ENCODE measurements around the gene NFATC2. TPM values are rescaled to one million over a fixed set of nuclear protein-coding genes. Genes with fewer than 3 reads are reported as not detected.

Gene NFATC2
- total RNA-seq, 2 experiments from 2014 or later: 44.3 to 45.2 TPM

GRCh38 chr20:51423290-51423667, 119.2 kb downstream of the NFATC2 start:
- POLR2A ChIA-PET: interaction anchor here (0.7 to 2.6 kb wide), 8 partner anchors 19 to 208 kb away, joined by 3 to 17 read pairs (median 10); partner anchors contain the start of gene NFATC2
- CTCF ChIA-PET: interaction anchor here (0.7 to 3.3 kb wide), 10 partner anchors 18 to 477 kb away, joined by 3 to 21 read pairs (median 4); no protein-coding TSS in a partner anchor

GRCh38 chr20:51422514-51423289, 119.8 kb downstream of the NFATC2 start:
- ChIA-PET CTCF (interaction anchor here (0.7 to 3.3 kb wide), 10 partner anchors 17 to 477 kb away, joined by 3 to 21 read pairs (median 4); no protein-coding TSS in a partner anchor), POLR2A (interaction anchor here (0.7 to 2.6 kb wide), 8 partner anchors 9 to 208 kb away, joined by 3 to 17 read pairs (median 10); partner anchors contain the start of gene NFATC2)

GRCh38 chr20:51420805-51421204, 121.7 kb downstream of the NFATC2 start:
- ChIA-PET CTCF (interaction anchor here (0.6 kb wide), 1 partner anchor 75 kb away, joined by 3 read pairs; no protein-coding TSS in a partner anchor), POLR2A (no interaction called here)

GRCh38 chr20:51420111-51420510, 122.4 kb downstream of the NFATC2 start:
- ChIA-PET CTCF (no interaction called here), POLR2A (no interaction called here)

- POLR2A ChIA-PET: no interaction called here
- CTCF ChIA-PET: no interaction called here
Measured at GRCh38 chr20:51419646-51420045, 122.9 kb downstream of the NFATC2 start.

- CTCF ChIA-PET: interaction anchor here (1.7 kb wide), 1 partner anchor 86 kb away, joined by 3 read pairs; no protein-coding TSS in a partner anchor
- POLR2A ChIA-PET: no interaction called here
Measured at GRCh38 chr20:51419231-51419630, 123.3 kb downstream of the NFATC2 start.

GRCh38 chr20:51418137-51418529, 124.4 kb downstream of the NFATC2 start:
- ChIA-PET POLR2A (interaction anchor here (0.9 kb wide), 1 partner anchor 25 kb away, joined by 7 read pairs; no protein-coding TSS in a partner anchor), CTCF (interaction anchor here (1.0 to 2.2 kb wide), 5 partner anchors 13 to 124 kb away, joined by 3 to 12 read pairs (median 5); partner anchors contain the start of gene NFATC2)

- POLR2A ChIA-PET: interaction anchor here (0.9 to 1.3 kb wide), 2 partner anchors 13 to 24 kb away, joined by 6 to 7 read pairs; no protein-coding TSS in a partner anchor
- CTCF ChIA-PET: interaction anchor here (1.0 to 2.2 kb wide), 6 partner anchors 10 to 125 kb away, joined by 3 to 12 read pairs (median 4); partner anchors contain the start of gene NFATC2
Measured at GRCh38 chr20:51417250-51418136, 125.0 kb downstream of the NFATC2 start.

GRCh38 chr20:51416532-51417249, 125.8 kb downstream of the NFATC2 start:
- CTCF ChIA-PET: interaction anchor here (1.2 to 2.2 kb wide), 3 partner anchors 9 to 125 kb away, joined by 3 to 12 read pairs (median 3); no protein-coding TSS in a partner anchor
- POLR2A ChIA-PET: interaction anchor here (1.3 kb wide), 1 partner anchor 12 kb away, joined by 6 read pairs; no protein-coding TSS in a partner anchor

- ChIA-PET CTCF (interaction anchor here (0.9 to 1.2 kb wide), 2 partner anchors 10 to 148 kb away, joined by 3 read pairs; no protein-coding TSS in a partner anchor), POLR2A (interaction anchor here (0.7 to 2.5 kb wide), 4 partner anchors 9 to 457 kb away, joined by 3 to 12 read pairs (median 4); no protein-coding TSS in a partner anchor)
Measured at GRCh38 chr20:51413857-51414256, 128.7 kb downstream of the NFATC2 start.

- ChIA-PET CTCF (interaction anchor here (0.7 to 1.1 kb wide), 3 partner anchors 9 to 129 kb away, joined by 3 to 4 read pairs (median 3); partner anchors contain the start of gene NFATC2), POLR2A (interaction anchor here (1.0 kb wide), 1 partner anchor 23 kb away, joined by 3 read pairs; no protein-coding TSS in a partner anchor)
Measured at GRCh38 chr20:51412951-51413481, 129.5 kb downstream of the NFATC2 start.

GRCh38 chr20:51412333-51412871, 130.1 kb downstream of the NFATC2 start:
- CTCF ChIA-PET: interaction anchor here (0.7 to 1.1 kb wide), 2 partner anchors 28 to 130 kb away, joined by 3 to 4 read pairs; partner anchors contain the start of gene NFATC2
- POLR2A ChIA-PET: interaction anchor here (1.2 kb wide), 1 partner anchor 129 kb away, joined by 5 read pairs; no protein-coding TSS in a partner anchor

GRCh38 chr20:51411870-51412269, 130.6 kb downstream of the NFATC2 start:
- CTCF ChIA-PET: interaction anchor here (1.5 kb wide), 1 partner anchor 25 kb away, joined by 3 read pairs; no protein-coding TSS in a partner anchor
- POLR2A ChIA-PET: interaction anchor here (1.2 kb wide), 1 partner anchor 130 kb away, joined by 5 read pairs; no protein-coding TSS in a partner anchor

GRCh38 chr20:51410586-51411325, 131.8 kb downstream of the NFATC2 start:
- POLR2A ChIA-PET: interaction anchor here (0.7 kb wide), 1 partner anchor 11 kb away, joined by 8 read pairs; no protein-coding TSS in a partner anchor
- CTCF ChIA-PET: interaction anchor here (0.7 to 1.5 kb wide), 3 partner anchors 24 to 199 kb away, joined by 3 read pairs; no protein-coding TSS in a partner anchor

- POLR2A ChIA-PET: interaction anchor here (0.7 kb wide), 1 partner anchor 134 kb away, joined by 7 read pairs; no protein-coding TSS in a partner anchor
Measured at GRCh38 chr20:51409192-51409880, 133.2 kb downstream of the NFATC2 start.

More at GRCh38 chr20:51409192-51409880, 133.2 kb downstream of the NFATC2 start:
- CTCF ChIA-PET: no interaction called here
